NCI-H2171 treated with DMSO at 0.1 percent for 48 hours (cell line): ENCODE results near the gene CANT1.
"Not testable (repeated sequence)": the region's sequence is repeated elsewhere in the genome, so short reads cannot be mapped to it uniquely, and the experiment has no call there.

ENCODE experiments used
- DNase-seq: peaks from one replicate; lab custom pipeline; 2025; lab: John Stamatoyannopoulos, UW

CANT1 gene

DNA sequence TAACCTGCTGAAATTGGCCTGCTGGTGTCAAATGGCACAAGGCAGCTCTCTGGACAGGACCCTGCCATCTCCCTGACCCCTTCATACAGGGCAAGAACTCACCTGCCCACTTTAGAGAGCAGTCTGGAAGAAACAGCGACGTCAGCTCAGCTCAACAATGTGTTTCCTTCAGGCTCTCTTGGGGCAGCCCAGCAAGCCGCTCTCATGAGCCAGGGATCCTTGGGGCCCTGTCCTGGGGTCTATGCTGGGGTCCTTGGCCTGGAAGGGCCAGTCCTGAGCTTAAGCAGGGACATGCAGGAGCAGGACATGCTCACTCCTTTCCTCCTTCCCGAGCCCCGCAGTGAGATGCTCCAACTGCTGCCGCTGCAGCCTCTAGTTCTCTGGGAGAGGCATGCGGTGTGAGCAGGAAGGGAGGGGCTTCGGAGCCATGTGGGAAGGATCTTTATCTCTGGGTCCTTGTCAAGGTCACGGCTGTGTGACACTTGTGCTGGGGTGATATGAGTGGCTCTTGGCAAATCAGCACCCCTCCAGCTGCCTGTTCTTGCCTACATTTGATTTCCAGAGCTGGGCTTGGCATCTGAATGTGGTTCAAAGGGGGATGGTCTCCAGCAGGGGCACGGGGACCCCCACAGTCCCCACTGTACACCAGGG is 17.8 kb upstream of the CANT1 start:
- DNase-seq, result peak; percentile 44

DNA sequence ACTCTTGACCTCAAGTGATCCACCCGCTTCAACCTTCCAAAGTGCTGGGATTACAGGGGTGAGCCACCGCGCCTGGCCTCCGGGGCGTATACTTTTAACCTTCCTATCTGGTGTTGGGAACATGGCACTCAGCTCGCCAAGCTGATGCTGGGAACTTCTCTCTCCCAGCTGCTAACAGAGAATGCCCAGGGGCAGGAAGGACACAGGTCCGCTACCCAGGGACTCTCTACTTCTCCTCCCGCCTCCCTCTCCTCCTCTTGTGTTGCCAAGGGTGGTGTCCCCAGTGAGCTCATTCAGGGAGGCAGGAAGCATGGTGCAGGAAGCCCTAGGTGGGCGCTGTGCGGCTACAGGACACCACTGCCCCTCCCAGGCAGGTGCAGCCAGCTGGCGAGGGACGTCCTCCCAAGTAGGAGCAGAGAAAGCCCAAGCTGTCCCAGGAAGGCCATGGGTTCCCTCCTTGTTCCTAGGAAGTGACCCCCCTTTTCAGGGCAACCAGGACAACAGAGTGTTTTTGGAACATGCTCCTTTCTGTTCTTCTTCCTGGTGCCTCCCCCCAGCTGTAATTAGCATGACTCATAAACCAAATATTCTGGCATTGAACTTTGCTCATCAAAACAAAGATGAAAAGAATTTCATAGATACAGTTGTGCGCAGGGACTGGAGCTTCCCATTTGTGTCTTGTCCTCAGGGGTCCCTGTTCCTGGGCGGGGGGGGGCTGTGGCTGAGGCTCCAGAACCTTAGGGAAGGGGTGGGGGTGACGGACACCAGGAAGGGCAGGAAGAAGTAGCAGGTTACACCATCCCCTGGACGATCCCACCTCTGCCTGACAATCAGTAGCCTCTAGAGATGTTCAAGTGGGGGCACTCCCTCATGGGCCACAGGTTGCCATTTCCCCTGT is 17.1 kb upstream of the CANT1 start:
- DNase-seq, result no peak

DNA sequence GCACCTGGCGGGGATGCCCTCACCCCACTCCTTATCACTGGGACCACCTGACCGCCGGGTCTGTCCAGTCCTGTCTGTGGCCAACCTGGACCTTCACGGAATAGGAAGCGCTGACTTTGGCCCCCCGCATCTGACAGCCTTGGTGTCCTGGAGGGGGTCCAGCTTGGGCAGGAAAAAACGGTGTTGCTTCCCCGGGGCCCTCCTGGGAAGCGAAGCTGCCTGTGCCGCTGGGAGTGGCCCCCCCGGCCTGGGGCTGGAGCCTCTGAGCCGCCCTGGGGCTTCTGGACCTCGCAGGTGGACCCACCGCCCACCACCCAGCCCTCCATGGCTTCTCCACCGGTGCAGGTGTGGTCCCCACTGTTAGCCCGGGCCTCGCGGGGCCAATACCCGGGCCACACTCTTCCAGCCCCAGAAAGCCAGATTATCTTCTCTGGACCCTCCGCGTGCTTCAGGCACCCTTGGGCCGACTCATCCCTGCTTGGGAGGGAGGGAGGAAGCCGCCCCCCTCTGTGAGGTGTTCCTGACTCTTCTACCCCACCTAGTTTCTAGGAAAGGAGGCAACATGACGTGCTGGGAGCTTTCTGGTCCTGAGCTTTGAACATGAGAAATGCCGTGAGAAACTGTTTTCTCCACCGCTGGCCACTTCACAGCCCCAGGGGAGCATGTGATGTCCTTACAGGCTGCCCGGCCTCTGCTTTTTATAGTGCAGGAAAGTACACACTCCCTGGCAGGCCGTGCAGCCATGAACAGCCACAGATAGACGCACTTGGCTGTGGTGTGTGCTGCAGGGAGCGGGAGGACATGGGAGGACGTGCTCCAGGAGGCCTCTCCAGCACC is 15.6 kb upstream of the CANT1 start:
- no peak for DNase-seq

DNA sequence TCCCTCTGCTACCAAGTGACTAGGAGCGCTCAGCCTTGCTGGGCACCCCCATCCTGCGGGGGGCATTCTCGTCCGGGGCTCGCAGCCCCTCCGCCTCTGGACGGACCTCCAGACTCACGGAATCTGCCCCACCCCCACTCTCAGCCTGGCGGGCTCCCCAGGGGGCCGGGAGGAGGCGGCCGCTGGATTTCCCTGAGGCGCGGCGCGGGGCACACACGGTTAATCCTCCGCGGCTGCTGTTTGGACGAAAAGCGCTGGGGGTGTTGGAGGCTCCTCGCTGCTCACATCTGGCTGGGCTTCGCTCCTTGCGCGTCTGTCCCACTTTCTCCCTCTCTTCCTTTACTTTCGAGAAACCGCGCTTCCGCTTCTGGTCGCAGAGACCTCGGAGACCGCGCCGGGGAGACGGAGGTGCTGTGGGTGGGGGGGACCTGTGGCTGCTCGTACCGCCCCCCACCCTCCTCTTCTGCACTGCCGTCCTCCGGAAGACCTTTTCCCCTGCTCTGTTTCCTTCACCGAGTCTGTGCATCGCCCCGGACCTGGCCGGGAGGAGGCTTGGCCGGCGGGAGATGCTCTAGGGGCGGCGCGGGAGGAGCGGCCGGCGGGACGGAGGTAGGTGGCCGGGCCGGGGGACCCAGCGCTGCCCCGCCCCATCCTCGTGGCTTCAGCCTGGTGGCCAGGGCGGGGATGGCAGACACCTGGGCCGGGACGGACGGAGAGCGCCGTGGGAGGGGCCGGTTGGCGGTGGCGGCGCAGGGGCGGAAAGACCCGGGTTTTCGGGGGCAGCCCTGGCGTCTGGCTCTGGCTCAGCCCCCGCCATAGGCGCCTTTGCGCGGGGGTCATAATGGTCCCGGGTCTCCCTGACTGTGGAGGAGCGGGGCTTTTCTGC is 14.6 kb upstream of the CANT1 start, which contains the start of gene C1QTNF1:
C1QTNF1 (plus strand) TSS at position 284 of the 886 bp plus-strand sequence. CDS start 19,800 bp downstream, outside the sequence.
- DNase-seq, result peak; percentile 38

DNA sequence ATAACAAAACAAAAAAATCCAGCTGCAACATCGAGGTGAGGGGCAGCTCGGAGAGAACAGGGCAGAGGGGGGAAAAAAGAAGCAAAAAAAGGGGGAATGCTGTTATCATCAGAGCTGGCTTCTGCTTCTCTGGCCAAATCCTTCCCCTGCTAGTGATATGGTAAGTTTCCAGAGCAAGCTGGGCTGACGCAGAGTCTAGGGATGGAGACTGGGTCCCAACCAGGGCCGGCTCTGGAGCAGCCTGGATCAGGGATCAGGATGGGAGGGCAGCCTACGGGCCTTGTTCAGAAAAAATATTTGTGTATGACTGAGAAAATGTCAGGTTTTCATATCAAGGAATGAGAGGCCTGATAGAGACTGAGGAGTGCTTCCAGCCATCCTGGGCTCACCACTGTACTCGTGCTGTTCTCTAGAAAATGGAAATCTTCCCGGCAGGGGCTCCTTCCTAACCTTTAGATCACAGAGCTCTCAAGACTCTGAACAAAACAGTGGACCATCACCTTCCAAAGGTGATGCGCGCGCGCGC is 13.7 kb upstream of the CANT1 start:
- DNase-seq, result no peak

DNA sequence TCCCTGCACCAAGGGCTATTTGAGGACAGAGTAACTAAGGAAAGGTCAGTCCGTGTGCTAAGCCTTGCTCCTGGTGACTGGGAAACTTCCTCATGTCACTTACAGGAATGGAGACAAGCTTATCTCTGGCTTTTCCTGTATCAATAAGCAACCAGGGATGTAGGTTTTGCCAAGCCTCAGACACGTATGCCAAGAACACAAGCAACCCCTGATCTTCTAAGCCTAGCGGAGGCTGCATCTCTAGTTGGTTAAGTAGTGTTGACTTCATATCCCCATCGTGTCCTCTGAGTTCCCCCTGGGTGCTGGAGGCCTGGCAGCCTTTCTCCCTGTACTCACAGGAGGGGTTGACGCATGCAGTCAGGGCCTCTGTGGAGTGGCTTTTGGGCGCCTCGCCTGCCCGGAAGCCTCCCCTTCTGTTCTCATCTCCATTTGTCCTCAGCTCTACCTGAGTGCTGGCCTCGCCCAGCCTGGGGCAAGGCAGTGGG is 13.0 kb upstream of the CANT1 start:
- DNase-seq, result no peak

DNA sequence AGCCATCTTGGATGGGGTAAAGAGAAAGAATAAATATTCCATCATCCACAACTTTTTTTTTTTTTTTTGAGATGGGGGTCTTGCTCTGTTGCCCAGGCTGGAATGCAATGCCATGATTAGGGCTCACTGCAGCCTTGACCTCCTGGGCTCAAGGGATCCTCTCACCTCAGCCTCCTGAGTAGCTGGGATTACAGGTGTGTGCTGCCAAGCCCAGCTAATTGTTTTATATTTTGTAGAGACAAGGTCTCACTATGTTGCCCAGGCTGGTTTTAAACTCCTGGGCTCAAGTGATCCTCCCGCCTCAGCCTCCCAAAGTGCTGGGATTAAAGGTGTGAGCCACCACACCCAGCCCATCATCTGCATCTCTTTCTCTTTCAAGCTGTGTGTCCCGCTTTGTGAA is 12.4 kb upstream of the CANT1 start:
- not testable (repeated sequence) for DNase-seq

DNA sequence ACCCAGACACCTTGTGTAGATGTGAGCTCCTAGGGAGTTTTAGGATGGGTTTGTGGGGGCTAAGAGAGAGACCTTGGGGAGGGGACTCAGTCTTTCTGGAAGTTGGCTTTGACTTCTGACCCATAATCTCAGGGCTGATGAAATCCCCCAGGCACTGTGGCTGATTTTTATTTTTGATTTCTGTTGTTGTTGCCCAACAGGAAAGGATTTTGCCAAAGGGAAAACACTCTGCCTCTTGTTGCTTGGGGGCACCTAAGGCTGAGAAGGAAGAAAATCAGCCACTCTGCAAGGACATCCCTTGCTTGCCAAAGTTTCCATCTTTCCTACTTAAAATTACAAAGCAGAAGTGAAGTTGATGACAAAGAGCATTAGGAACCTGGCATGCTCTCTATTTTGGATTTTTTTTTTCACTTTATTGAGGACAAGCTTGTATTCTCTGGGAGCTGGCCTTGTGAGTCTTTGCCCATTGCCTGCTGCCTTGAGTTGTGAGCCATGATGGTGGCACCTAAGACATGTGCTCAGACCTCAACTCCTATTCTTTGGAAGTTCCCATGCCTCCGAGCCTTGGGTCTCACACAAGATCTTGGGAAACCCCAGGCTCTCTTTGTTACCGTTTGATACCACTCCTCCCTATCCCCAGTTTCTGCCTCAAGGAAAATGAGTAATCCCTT is 11.2 kb upstream of the CANT1 start:
- DNase-seq, result no peak

DNA sequence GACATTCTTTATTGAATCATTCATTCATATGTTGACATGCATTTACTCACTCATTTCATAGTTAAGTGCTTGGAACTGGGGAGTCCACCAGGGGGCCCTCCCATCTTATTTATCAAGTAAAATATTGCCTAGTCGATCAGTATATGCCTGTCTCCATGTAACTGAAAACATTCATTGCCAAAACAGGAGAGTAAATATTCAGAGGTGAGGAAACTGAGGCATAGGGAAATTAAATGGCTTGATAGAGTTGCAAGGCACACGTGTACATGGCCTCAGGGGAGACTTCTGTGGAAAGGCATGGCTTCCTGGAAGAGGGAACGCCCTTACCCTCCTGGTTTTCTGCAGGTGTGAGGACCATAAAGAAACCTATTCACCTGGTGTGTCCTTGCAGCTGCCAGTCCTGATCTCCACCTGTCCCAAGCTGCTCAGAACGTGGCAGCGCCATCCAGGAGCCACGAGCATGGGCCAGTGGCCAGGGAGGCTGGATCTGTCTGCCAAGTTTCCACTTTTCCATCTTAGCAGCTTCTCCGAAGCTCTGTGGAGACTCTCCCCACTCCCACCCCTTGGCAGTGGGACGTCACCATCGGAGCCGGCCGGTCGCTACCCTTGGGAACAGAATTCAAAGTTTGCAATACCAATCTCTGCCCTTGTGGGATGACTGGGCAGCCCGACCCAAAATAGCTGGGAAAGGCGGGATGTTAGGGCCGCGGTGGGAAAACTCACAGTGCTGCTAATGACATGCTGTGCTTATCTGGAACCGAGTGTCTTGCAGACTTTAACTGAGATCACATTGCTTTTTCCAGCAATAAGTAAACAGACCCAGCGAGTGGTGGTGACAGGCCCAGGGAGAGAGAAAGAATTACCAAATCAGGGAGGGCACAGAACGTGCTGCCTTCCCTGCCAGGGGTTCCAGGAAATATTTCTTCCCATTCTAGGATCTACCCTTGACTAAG is 10.3 kb upstream of the CANT1 start:
- DNase-seq, result peak; percentile 66

DNA sequence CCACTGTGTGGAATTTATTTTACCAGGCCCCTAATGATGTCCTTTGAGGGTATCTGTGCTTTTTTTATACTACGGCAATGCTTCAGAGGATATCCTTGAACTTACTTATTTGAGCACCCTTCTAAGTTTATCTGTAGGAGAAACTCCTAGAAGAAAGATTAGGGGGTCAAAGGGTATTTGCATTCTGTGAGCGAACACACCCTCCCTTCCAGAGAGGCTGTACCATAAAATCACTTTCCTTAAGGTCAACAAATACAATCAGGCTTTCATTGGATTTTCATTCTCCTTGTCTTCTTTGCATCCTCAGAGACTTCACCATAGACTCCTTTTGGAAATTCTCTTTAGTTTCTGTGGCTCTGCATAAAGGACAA is 9.7 kb upstream of the CANT1 start:
- no peak for DNase-seq

DNA sequence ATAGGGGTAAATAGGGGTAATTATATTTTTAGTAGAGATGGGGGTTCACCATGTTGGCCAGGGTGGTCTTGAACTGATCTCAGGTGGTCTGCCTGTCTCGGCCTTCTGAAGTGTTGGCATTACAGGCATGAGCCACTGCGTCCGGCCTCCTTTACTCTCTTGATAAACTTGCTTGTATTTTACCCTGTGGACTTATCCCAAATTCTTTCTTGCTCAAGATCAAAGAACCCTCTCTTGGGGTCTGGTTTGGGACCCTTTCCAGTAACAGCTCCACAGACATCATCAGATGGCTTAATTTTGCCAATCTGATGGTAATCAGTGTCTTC is 8.8 kb upstream of the CANT1 start:
- DNase-seq, result no peak

DNA sequence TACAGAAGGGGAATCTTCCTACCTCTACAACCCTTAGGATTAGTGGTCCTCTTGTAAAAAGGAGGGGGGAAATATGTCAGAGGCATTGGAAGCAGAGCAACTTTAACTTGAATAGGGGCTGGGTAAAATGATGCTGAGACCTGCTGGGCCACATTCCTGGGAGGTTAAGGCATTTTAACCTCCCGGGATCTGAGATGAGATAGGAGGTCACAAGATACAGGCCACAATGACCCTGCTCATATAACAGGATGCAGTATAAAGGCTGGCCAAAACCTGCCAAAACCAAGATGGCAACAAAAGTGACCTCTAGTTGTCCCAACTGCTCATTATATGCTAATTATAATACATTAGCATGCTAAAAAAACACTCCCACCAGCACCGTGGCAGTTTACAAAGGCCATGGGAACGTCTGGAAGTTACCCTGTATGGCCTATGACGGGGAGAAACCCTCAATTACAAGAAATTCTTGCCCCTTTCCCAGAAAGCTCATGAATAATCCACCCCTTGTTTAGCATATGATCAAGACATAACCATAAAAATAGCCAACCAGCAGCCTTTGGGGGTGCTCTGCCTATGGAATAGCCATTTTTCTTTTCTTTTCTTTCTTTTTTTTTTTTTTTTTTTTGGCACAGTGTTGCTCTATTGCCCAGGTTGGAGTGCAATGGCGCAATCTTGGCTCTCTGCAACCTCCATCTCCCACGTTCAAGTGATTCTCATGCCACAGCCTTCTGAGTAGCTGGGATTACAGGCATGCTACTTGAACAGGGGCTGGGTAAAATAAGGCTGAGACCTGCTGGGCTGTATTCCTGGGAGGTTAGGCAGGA is 8.2 kb upstream of the CANT1 start:
- DNase-seq, result no peak

DNA sequence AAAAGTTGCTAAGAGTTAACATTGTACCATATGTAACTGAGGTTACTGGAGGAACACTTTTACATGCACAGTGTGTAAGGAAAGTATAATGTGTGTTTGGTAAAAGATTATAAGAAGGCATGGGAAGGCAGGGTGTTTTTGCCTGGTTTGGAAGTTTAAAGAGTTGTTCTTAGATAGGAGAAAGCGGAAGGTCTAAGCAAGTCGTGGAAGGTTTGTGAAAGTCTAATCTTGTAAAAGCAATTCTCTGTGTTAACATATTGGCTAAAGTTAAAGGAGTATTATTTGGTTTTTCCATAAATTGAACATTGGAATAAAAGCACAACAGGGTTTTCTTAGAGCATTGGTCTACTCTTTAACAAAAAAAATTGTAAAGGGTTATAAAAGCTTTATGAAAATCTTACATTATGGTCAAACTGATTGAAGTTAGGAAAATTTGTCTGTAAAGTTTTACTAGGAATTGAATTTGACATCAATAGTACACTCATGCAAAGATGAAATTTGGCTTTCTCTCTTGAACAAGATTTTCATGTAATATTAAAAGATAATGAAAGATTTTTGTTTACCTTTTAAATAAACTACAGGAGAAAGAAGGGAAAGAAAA is 4.7 kb upstream of the CANT1 start:
- DNase-seq, result no peak

DNA sequence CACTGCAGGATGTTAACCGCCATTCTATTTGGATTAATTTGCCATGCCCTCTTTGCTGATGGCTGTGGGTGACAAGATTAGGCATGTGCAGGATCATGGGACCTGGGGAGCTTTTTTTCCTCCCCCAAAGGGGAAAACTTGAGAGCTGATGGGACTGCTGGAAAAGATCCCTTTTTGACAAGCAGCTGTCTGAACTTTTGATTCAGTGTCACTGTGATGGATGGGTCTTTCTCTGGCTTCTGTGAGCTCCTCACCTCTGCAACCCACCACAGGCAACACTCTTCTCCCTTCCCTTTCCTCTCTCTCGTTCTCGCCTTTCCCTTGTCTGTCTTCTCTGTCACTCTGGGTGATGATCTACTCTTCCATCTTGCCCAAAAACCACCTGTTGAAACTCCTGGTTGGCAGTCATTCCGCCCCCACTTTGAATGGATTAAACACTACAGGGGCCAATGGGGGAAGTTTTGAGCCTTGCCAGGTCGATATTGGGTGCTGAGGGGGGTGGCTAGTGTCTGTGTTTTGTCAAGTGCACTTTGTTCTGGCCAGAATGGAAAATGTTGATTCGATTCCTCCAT is 3.1 kb upstream of the CANT1 start:
- no peak for DNase-seq

DNA sequence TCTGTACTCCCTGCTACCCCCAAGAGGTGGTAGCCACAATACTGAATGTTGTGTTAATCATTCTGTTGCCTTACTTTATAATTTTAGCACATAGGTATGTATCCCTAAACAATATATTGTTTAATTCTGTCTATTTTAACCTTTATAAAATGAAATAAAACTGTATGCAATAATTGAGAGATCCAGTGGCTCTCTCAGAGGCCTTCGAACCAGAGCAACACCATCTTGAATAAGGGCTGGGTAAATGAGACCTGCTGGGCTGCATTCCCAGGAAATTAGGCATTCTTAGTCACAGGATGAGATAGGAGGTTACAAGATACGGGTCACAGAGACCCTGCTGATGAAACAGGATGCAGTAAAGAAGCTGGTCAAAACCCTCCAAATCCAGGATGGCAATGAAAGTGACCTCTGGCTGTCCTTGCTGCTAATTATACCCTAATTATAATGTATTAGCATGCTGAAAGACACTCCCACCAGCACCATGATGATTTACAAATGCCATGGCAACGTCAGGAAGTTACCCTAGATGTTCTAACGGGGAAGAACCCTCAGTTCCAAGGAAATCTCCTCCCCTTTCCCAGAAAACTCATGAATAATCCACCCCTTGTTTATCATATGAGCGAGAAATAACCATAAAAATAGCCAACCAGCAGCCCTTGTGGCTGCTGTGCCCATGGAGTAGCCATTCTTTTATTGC is 2.0 kb upstream of the CANT1 start:
- DNase-seq, result no peak

DNA sequence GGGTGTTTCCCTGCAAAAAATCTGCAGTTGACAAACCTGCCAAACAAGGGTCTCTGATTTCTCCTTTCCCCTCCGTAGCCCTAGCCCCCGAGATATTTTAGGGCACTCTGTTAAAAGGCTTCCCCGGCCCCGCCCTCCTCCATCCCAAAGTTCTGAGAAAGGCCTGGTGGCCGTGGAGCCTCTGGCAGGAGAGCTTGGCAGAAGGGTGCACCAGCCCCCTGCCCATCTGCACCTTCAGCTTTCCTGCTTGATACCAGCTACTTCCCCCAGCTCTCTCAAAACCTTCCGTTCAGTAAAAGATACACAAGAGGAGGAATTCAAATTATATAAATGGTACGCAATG is 711 bp upstream of the CANT1 start:
- DNase-seq, result no peak

DNA sequence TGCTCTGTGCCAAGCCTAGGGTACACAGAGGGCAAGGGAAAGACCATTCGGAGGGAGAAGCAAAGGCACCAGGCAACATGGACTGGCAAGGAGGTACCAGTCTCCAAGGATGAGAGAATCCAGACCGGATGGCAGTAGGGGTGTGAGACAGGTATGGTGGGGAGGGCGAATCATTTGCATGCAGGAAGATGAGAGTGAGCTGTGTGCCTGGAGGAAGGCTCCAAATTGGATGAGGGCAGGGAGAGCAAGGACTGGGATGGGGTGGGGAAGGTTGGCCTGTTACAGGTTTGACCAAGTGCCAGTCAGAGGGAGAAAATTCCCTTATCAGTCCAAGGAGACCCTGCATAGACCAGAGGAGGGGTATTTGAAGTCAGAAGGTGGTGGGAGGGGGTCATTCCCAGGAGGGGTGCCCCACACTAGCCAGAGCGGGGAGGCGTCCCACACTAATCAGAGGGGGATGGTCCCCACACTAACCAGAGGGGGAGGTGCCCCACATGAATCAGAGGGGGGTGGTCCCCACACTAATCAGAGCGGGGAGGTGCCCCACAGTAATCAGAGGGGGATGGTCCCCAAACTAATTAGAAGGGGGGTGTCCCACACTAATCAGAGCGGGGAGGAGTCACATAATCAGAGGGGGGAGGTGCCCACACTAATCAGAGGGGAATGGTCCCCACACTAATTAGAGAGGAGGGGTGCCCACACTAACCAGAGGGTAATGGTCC is 737 bp downstream of the CANT1 start:
- DNase-seq, result no peak
